ENCODE results near the gene UMODL1.
"Not testable (repeated sequence)": the region's sequence is repeated elsewhere in the genome, so short reads cannot be mapped to it uniquely, and the experiment has no call there.

The UMODL1 gene

GRCh38 chr21:42172596-42173483 is 101.7 kb downstream of the UMODL1 start:
- TF ChIP-seq CTCF (conservative IDR thresholded peaks at IDR 0.05) (no peak), ZFX (IDR thresholded peaks at IDR 0.05) (no peak)
- H3K27ac ChIP-seq: no peak overlapping the region

DNA sequence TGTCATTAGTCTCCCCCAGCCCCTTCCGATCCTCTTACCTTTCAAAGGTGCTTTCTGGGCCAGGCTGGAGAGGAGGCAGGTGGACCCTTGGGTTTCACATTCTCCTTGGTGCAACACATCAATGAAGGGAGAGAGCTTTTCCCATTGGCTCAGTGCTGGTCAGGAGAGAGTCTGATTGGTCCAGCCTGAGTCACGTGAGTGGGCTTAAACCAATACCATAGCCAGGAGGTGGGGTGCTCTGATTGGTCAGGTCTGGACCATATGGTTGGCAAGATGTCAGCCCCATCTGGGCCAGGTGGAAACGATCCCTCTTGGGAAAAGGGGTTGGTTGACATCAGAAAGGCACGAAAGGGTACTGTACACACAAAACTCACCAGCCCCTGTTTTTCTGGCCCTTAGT is 103.1 kb downstream of the UMODL1 start:
- TF ChIP-seq ZFX (IDR thresholded peaks at IDR 0.05) (no peak), CTCF (conservative IDR thresholded peaks at IDR 0.05) (no peak)
- no peak overlapping the region for H3K27ac ChIP-seq

- H3K27ac ChIP-seq: no peak overlapping the region
- no peak for TF ChIP-seq CTCF (conservative IDR thresholded peaks at IDR 0.05)
- TF ChIP-seq ZFX (IDR thresholded peaks at IDR 0.05): no peak
Measured at GRCh38 chr21:42175110-42175710, 104.1 kb downstream of the UMODL1 start.

GRCh38 chr21:42176859-42177258 is 105.7 kb downstream of the UMODL1 start:
- no peak overlapping the region for H3K27ac ChIP-seq
- TF ChIP-seq ZFX (IDR thresholded peaks at IDR 0.05): no peak
- no peak for TF ChIP-seq CTCF (conservative IDR thresholded peaks at IDR 0.05)

- no peak overlapping the region for H3K27ac ChIP-seq
- TF ChIP-seq CTCF (conservative IDR thresholded peaks at IDR 0.05): no peak
- TF ChIP-seq ZFX (IDR thresholded peaks at IDR 0.05): no peak
Measured at GRCh38 chr21:42179316-42179715, 108.2 kb downstream of the UMODL1 start.

DNA sequence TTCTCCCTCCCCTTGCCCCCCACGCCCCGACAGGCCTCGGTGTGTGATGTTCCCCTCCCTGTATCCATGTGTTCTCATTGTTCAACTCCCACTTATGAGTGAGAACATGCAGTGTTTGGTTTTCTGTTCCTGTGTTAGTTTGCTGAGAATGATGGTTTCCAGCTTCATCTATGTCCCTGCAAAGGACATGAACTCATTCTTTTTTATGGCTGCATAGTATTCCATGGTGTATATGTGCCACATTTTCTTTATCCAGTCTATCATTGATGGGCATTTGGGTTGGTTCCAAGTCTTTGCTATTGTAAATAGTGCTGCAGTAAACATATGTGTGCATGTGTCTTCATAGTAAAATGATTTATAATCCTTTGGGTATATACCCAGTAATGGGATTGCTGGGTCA is 108.9 kb downstream of the UMODL1 start:
- not testable (repeated sequence) for H3K27ac ChIP-seq

- TF ChIP-seq ZFX (IDR thresholded peaks at IDR 0.05): no peak
- no peak for TF ChIP-seq CTCF (conservative IDR thresholded peaks at IDR 0.05)
- no peak overlapping the region for H3K27ac ChIP-seq
Measured at GRCh38 chr21:42182713-42183371, 111.7 kb downstream of the UMODL1 start.
